ENCODE measurements around the gene ARHGAP24. TPM values are rescaled to one million over a fixed set of nuclear protein-coding genes. Genes with fewer than 3 reads are reported as not detected.

ARHGAP24 gene
- total and polyA plus RNA-seq, 2 of the 13 experiments (the other 11 are each of a cell fraction or from before 2014, with no cell fraction given) = 0.07 to 0.55 TPM

DNA sequence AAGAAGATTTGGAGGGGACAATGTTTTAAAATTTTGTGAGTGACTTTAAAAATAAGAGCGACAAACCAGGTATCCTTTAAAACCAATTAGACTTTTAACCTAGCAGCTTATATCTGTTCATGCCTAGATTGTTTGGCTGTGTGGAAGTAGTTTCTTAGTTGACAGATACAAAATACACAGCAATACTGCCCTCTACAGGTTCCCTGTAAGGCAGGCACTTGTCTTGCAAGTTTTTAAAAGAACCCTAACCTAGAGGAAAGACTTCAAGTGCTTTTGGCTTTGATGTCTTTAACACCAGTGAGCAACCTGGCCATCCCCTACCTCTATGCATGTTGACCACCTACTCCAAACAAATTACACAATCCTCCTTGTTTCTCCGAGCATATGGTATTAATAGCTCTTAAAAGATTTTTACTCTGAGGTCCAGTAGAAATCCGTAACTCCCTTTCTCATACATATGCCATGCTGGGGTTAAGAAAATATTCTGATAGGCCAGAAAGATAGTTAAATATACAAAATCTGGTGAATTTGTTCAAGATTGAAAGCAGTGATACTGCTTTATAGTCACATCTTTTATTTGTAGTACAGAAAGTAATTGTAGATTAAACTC, 273.0 kb downstream of the ARHGAP24 start:
- in situ Hi-C loops (cut with HindIII; ENCODE audit: extremely low pct_ligation_motif_present, low pct_unique_long_range_greater_than_20kb) = loop anchor here (25.0 kb wide), 1 partner anchor 611 kb away; no protein-coding TSS in a partner anchor
- Histone ChIP-seq H3K4me2 (ENCODE audit: low read depth, low read length) (no peak overlapping the region), H3K4me3 (replicated peaks in 1 of 3; ENCODE audit: insufficient read depth in 1 of 3, low read depth in 2 of 3, low read length in 3 of 3) (no peak overlapping the region), H2AFZ (ENCODE audit: low read length) (no peak overlapping the region), H4K20me1 (ENCODE audit: insufficient read depth, low read length) (no peaks in the 10 kb centered on the region), H3K27ac (ENCODE audit: extremely low read length, insufficient read depth, low read length) (no peak overlapping the region), H3K27me3 (ENCODE audit: control insufficient read depth in 1 of 2, insufficient read depth in 2 of 2, low read length in 2 of 2) (no peaks in the 10 kb centered on the region), H3K4me1 (ENCODE audit: insufficient read depth, low read length) (no peaks in the 10 kb centered on the region), H3K36me3 (replicated peaks in 1 of 2; ENCODE audit: control insufficient read depth in 1 of 2, insufficient read depth in 2 of 2, low read length in 2 of 2) (no peaks in the 10 kb centered on the region), H3K9ac (ENCODE audit: insufficient read depth, low read depth, low read length) (no peak overlapping the region), H3K9me3 (ENCODE audit: low read length) (no peaks in the 10 kb centered on the region), H3K79me2 (ENCODE audit: insufficient read depth, low read length) (no peaks in the 10 kb centered on the region)
- peak; percentile 53 for DNase-seq (ENCODE audit: low spot score)
- CTCF ChIA-PET (ENCODE audit: low intra/inter-chr PET ratio, low total read pairs) = interaction anchor here (2.1 to 2.2 kb wide), 2 partner anchors 330 to 601 kb away, joined by 7 to 16 read pairs; no protein-coding TSS in a partner anchor
- intact Hi-C loops (cut with micrococcal nuclease; ENCODE audit: unreplicated experiment) = loop anchor here (1.0 kb wide), 3 partner anchors 330 to 664 kb away; no protein-coding TSS in a partner anchor
- peak; percentile 83 for ATAC-seq
- BruUV-seq (replicated peaks) = no TSS peak
- POLR2A ChIA-PET = no interaction called here
- 30% methylated on average over 3 of the region's 3 CpGs for WGBS (ENCODE audit: low lambda C conversion rate)
- FAIRE-seq = peak; percentile 54
- TF ChIP-seq ZBTB2 (CRISPR knock-in tag; IDR thresholded peaks at IDR 0.05; ENCODE audit: low read depth) (no peak), TEAD3 (CRISPR knock-in tag; optimal IDR thresholded peaks at IDR 0.05; ENCODE audit: borderline replicate concordance) (no peak), SCMH1 (CRISPR knock-in tag; IDR thresholded peaks at IDR 0.05; ENCODE audit: borderline replicate concordance) (no peak), STAG1 (CRISPR knock-in tag; IDR thresholded peaks at IDR 0.05) (peak; percentile 80), ZNF547 (CRISPR knock-in tag; IDR thresholded peaks at IDR 0.05) (no peak), KMT2B (CRISPR knock-in tag; IDR thresholded peaks at IDR 0.05) (no peak), KDM4B (CRISPR knock-in tag; IDR thresholded peaks at IDR 0.05) (no peak), RAD21 (CRISPR knock-in tag; IDR thresholded peaks at IDR 0.05) (0 out of 2 replicates have a peak, but pooled peaks have one; percentile 25), ZNF574 (CRISPR knock-in tag; IDR thresholded peaks at IDR 0.05) (no peak)
- TF ChIP-seq, protein P1, sequence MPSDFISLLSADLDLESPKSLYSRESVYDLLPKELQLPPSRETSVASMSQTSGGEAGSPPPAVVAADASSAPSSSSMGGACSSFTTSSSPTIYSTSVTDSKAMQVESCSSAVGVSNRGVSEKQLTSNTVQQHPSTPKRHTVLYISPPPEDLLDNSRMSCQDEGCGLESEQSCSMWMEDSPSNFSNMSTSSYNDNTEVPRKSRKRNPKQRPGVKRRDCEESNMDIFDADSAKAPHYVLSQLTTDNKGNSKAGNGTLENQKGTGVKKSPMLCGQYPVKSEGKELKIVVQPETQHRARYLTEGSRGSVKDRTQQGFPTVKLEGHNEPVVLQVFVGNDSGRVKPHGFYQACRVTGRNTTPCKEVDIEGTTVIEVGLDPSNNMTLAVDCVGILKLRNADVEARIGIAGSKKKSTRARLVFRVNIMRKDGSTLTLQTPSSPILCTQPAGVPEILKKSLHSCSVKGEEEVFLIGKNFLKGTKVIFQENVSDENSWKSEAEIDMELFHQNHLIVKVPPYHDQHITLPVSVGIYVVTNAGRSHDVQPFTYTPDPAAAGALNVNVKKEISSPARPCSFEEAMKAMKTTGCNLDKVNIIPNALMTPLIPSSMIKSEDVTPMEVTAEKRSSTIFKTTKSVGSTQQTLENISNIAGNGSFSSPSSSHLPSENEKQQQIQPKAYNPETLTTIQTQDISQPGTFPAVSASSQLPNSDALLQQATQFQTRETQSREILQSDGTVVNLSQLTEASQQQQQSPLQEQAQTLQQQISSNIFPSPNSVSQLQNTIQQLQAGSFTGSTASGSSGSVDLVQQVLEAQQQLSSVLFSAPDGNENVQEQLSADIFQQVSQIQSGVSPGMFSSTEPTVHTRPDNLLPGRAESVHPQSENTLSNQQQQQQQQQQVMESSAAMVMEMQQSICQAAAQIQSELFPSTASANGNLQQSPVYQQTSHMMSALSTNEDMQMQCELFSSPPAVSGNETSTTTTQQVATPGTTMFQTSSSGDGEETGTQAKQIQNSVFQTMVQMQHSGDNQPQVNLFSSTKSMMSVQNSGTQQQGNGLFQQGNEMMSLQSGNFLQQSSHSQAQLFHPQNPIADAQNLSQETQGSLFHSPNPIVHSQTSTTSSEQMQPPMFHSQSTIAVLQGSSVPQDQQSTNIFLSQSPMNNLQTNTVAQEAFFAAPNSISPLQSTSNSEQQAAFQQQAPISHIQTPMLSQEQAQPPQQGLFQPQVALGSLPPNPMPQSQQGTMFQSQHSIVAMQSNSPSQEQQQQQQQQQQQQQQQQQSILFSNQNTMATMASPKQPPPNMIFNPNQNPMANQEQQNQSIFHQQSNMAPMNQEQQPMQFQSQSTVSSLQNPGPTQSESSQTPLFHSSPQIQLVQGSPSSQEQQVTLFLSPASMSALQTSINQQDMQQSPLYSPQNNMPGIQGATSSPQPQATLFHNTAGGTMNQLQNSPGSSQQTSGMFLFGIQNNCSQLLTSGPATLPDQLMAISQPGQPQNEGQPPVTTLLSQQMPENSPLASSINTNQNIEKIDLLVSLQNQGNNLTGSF (CRISPR knock-in tag; IDR thresholded peaks at IDR 0.05) = no peak
- TF ChIP-seq, protein P2, sequence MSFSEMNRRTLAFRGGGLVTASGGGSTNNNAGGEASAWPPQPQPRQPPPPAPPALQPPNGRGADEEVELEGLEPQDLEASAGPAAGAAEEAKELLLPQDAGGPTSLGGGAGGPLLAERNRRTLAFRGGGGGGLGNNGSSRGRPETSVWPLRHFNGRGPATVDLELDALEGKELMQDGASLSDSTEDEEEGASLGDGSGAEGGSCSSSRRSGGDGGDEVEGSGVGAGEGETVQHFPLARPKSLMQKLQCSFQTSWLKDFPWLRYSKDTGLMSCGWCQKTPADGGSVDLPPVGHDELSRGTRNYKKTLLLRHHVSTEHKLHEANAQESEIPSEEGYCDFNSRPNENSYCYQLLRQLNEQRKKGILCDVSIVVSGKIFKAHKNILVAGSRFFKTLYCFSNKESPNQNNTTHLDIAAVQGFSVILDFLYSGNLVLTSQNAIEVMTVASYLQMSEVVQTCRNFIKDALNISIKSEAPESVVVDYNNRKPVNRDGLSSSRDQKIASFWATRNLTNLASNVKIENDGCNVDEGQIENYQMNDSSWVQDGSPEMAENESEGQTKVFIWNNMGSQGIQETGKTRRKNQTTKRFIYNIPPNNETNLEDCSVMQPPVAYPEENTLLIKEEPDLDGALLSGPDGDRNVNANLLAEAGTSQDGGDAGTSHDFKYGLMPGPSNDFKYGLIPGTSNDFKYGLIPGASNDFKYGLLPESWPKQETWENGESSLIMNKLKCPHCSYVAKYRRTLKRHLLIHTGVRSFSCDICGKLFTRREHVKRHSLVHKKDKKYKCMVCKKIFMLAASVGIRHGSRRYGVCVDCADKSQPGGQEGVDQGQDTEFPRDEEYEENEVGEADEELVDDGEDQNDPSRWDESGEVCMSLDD (CRISPR knock-in tag; IDR thresholded peaks at IDR 0.05; ENCODE audit: borderline replicate concordance) = no peak

All from HepG2 (cell line).